Measurements from ENCODE around the gene LGR4. TPM values are rescaled to one million over a fixed set of nuclear protein-coding genes. Genes with fewer than 3 reads are reported as not detected.

The LGR4 gene
- total RNA-seq, 1 experiment from 2014 or later, result 99.2 TPM

- H3K9me3 ChIP-seq (ENCODE audit: control insufficient read depth, low read depth, low read length), result no peaks in the 10 kb centered on the region
- H3K79me2 ChIP-seq (ENCODE audit: insufficient read depth, low read length), result no peaks in the 10 kb centered on the region
- H3K4me1 ChIP-seq (ENCODE audit: insufficient read depth, low read length), result no peaks in the 10 kb centered on the region; the same call in 1 of the 2 replicates
- no peak overlapping the region for H3K4ac ChIP-seq (ENCODE audit: low read depth, low read length)
- H3K4me3 Mint-ChIP-seq, result peak overlapping the region; percentile 93 to 98
- H3K23me2 ChIP-seq (ENCODE audit: insufficient read length, low read depth, low read length, poor library complexity, severe bottlenecking), result peaks cover 4% of the 10 kb centered on the region
- H2AK5ac ChIP-seq (ENCODE audit: insufficient read length, low read length), result no peak overlapping the region
- peak overlapping the region; percentile 31 for H3K9ac ChIP-seq (ENCODE audit: extremely low read depth, insufficient read length, low read length)
- H4K5ac ChIP-seq (ENCODE audit: insufficient read length, low read depth, low read length), result no peak overlapping the region
- H3K27ac Mint-ChIP-seq, result peak overlapping the region; percentile 87 to 98 (median 97)
- no peak overlapping the region for H3K27ac ChIP-seq (ENCODE audit: insufficient read length, low read depth, low read length)
- no peak for TF ChIP-seq CTCF (conservative IDR thresholded peaks at IDR 0.05)
- no CpG with 5 or more reads among the region's 13 CpGs for WGBS (ENCODE audit: extremely low coverage, insufficient read length, low lambda C conversion rate)
- H4K91ac ChIP-seq (ENCODE audit: insufficient read length, low read depth, low read length), result no peak overlapping the region
- no peak overlapping the region for H3K23ac ChIP-seq (ENCODE audit: insufficient read length, low read depth, low read length)
- no peak overlapping the region for H3K18ac ChIP-seq (ENCODE audit: insufficient read length, low read depth, low read length)
- peaks cover 2 to 17% (median 14%) of the 10 kb centered on the region in 3 experiments; a peak in 6 of 7 replicates for H3K36me3 Mint-ChIP-seq (ENCODE audit: insufficient read depth in 1 of 3, low read depth in 3 of 3)
- H2AFZ ChIP-seq (ENCODE audit: low read length), result no peak overlapping the region
- H2BK12ac ChIP-seq (ENCODE audit: insufficient read length, low read depth, low read length), result no peak overlapping the region
- H3K14ac ChIP-seq (ENCODE audit: insufficient read depth, low read length), result no peak overlapping the region
- no peaks in the 10 kb centered on the region for H3K27me3 ChIP-seq (ENCODE audit: insufficient read depth, low read length)
- H3K4me2 ChIP-seq (ENCODE audit: insufficient read depth, insufficient read length, low read length), result peak overlapping the region; percentile 78
- no peak overlapping the region for H4K8ac ChIP-seq (replicated peaks; ENCODE audit: insufficient read length, low read depth, low read length)
- H2BK120ac ChIP-seq (ENCODE audit: low read depth, low read length, poor library complexity, severe bottlenecking), result no peak overlapping the region
- no peak overlapping the region for H3K56ac ChIP-seq (ENCODE audit: insufficient read length, low read depth, low read length)
- peaks cover 41 to 47% of the 10 kb centered on the region in 2 experiments for H3K4me1 Mint-ChIP-seq
- no peak overlapping the region for H2BK5ac ChIP-seq (ENCODE audit: insufficient read length, low read length)
- no peak overlapping the region for H2BK20ac ChIP-seq (ENCODE audit: low read depth, low read length, poor library complexity, severe bottlenecking)
- no peaks in the 10 kb centered on the region for H3K79me1 ChIP-seq (ENCODE audit: insufficient read depth, low read depth, low read length, poor library complexity, severe bottlenecking)
- H3K27me3 Mint-ChIP-seq (ENCODE audit: low read depth), result no peaks in the 10 kb centered on the region; the same call in 1 of the 2 replicates
- no peaks in the 10 kb centered on the region for H4K20me1 ChIP-seq (ENCODE audit: control insufficient read depth, insufficient read depth, insufficient read length)
- H3K9me3 Mint-ChIP-seq, result no peaks in the 10 kb centered on the region
- no peak overlapping the region for H2BK15ac ChIP-seq (ENCODE audit: low read depth, low read length)
- no peak for DNase-seq
- H3T11ph ChIP-seq (ENCODE audit: low read length), result no peak overlapping the region
Observed at GRCh38 chr11:27363576-27364117, 108.9 kb downstream of the LGR4 start.

Data from H9 (cell line).